OCI-LY3 (cell line): ENCODE data around the gene HAP1.

Source experiments
- CTCF ChIP-seq: fragments of 200-600, 300-600 bp; sonication (generic); IDR thresholded peaks from 2 replicates; pipeline ENCODE4 v1.5.1; 2014; ENCODE audit warnings: antibody characterized with exemption, low read length, low read depth
- EZH2phosphoT487 ChIP-seq: fragments of 200-600 bp; shearing (Covaris generic); IDR thresholded peaks from 2 replicates; pipeline ENCODE4 v1.6.1; 2018; ENCODE audit warnings: antibody characterized with exemption, mixed run types, low read depth

GRCh38 chr17:41773190-41773588 is 38.7 kb upstream of the HAP1 start:
- TF ChIP-seq CTCF: no peak
- no peak for TF ChIP-seq EZH2phosphoT487
